GM12875 (cell line): ENCODE results near the gene ACOT13.
"Not testable (repeated sequence)": the region's sequence is repeated elsewhere in the genome, so short reads cannot be mapped to it uniquely, and the experiment has no call there.

ENCODE experiments used
- H3K4me3 ChIP-seq: one replicate; pipeline ENCODE4 v1.5.1; 2011; ENCODE audit warnings: low read depth, low read length, control low read depth
- CTCF ChIP-seq: IDR thresholded peaks from 2 replicates; pipeline ENCODE4 v1.5.1; 2011; ENCODE audit warnings: low read depth, mild to moderate bottlenecking, control low read depth, inconsistent platforms, low read length, moderate library complexity, borderline replicate concordance; ENCODE audit not compliant: insufficient read depth

ACOT13 gene

GRCh38 chr6:24742216-24742738, 75.4 kb downstream of the ACOT13 start:
- TF ChIP-seq CTCF, result no peak
- no peak overlapping the region for H3K4me3 ChIP-seq

GRCh38 chr6:24743265-24743943, 76.5 kb downstream of the ACOT13 start:
- no peak overlapping the region for H3K4me3 ChIP-seq
- no peak for TF ChIP-seq CTCF

GRCh38 chr6:24743944-24744335, 77.1 kb downstream of the ACOT13 start:
- TF ChIP-seq CTCF, result no peak
- H3K4me3 ChIP-seq, result no peak overlapping the region

- H3K4me3 ChIP-seq, result no peak overlapping the region
- no peak for TF ChIP-seq CTCF
Measured at GRCh38 chr6:24744911-24745310, 78.0 kb downstream of the ACOT13 start.

- no peak for TF ChIP-seq CTCF
- H3K4me3 ChIP-seq, result no peak overlapping the region
Measured at GRCh38 chr6:24749297-24749696, 82.4 kb downstream of the ACOT13 start.

GRCh38 chr6:24750878-24751277, 84.0 kb downstream of the ACOT13 start:
- not testable (repeated sequence) for H3K4me3 ChIP-seq

- H3K4me3 ChIP-seq, result no peak overlapping the region
- no peak for TF ChIP-seq CTCF
Measured at GRCh38 chr6:24752503-24752902, 85.6 kb downstream of the ACOT13 start.
